ENCODE data around the gene WWOX.

Gene WWOX

DNA sequence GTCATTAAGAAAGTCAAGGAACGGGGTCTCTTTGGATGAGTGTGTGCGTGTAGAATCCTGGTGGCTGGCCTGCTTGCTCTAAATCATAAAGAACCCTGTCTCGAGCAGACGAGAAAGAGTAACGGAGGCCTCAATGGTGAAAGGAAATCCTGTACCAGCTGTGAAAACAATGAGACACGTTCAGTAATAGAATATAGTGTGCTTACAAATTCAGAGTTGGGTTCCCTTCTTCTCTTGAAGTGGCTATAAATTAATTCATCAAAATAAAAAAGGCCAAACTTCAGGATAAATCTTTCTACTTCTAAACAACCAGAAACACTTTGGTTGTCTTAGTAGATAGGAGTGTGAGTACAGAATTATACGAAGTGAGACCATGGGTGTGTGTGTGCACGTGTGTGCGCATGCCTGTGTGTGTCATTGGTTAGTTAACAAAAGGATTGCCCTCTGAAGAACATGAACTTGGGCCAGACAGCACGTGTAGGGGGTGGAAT is 48.5 kb downstream of the WWOX start:
- no peak for DNase-seq

DNA sequence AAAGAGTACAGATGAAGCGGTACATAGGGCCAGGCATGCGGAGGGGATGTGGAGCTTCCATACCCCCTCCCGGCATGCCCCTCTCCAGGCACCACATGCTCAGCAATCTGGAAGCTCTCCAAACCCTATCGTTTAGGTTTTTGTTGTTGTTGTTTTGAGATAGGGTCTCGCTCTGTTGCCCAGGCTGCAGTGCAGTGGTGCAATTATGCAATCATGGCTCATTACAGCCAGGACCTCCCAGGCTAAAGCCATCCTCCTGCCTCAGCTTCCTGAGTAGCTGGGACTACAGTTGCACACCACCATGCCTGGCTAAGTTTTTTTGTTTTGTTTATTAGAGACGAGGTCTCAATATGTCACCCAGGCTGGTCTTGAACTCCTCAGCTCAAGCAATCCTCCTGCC is 50.8 kb downstream of the WWOX start:
- no peak for DNase-seq

DNA sequence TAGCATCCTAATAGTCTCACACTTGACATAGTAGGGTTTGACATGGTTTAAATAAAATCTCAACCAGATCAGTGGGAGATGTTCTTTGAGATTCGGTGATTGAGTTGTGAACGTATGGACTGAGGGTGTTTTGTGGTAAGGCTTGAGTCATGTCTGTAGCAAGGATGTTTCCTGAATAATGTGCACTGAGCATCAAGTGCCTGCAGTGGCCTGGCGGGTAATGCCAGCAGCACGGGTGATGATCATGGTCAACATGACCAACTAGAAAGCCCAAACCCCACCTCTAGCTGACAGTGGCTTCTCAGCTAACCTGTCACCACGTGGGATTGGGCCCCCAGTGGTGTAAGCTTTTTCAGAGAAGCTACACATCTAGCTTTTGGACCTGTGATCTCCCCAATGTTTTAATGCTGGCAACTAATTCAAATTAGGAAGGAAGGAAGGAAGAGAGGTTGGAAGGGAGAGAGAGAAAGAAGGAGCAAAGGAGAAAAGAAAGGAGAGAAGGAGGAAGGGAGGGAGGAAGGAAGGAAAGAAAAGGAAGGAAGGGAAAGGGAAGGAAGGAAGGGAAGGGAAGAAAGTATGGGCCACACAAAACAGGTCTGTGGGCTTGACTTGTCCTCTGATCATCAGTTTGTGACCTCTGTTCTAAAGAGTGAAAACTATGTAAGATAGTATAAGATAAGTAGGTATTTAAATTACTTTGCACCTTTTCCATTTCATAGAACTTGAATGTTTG is 55.4 kb downstream of the WWOX start:
- no peak for DNase-seq

DNA sequence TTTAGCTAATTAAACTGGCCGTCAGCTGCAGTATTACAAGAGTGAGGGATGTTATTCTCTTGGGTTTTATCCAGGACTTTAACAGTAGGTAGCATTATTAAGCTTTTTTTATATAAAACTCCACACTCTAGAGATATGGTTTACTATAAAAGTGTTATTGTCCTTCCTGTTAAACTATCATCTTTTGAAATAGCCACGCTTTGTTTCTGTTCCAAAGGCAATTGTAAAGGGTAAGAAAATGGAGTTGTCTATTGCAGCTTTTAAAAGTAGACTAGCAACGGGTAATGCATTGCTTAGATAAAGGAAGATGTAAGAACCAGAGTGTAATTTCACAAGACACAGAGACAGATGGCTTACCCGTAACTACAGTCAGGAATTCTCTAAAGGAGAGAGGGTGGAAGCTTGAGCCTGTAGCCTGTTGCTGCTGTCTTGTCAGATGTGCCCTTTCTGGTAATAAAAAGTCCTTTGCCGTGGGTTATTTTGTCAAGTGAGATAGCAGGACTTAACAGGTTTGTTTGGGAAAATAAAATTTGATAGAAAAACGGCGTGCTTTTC is 56.4 kb downstream of the WWOX start:
- DNase-seq: no peak

DNA sequence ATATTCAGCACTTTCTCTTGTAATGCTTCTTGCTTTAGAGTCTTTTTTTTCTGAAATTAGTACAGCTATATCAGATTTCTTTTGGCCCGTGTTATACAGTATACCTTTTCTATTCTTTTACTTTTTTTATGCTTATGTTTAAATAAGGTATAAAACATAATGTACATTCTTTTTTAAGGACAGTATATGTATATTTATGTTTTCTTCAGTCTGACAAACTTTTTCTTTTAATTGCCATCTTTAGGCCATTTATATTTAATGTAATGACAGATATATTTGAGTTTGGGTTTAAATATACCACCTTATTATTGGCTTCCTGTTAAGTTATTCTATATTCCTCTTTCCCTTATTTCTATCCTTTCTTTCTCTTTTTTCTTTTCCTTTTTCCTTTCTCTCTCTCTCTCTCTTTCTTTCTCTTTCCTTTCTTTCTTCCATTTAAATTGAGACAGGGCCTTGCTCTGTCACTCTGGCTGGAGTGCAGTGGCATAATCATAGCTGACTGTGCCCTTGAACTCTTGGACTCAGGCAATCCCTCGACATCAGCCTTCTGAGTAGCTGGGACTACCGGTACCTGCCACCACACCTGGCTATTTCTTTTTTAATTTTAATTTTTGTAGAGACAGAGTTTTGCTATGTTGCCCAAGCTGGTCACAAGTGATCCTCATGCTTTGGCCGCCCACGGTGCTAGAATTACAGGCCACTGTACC is 61.7 kb downstream of the WWOX start:
- no peak for DNase-seq

DNA sequence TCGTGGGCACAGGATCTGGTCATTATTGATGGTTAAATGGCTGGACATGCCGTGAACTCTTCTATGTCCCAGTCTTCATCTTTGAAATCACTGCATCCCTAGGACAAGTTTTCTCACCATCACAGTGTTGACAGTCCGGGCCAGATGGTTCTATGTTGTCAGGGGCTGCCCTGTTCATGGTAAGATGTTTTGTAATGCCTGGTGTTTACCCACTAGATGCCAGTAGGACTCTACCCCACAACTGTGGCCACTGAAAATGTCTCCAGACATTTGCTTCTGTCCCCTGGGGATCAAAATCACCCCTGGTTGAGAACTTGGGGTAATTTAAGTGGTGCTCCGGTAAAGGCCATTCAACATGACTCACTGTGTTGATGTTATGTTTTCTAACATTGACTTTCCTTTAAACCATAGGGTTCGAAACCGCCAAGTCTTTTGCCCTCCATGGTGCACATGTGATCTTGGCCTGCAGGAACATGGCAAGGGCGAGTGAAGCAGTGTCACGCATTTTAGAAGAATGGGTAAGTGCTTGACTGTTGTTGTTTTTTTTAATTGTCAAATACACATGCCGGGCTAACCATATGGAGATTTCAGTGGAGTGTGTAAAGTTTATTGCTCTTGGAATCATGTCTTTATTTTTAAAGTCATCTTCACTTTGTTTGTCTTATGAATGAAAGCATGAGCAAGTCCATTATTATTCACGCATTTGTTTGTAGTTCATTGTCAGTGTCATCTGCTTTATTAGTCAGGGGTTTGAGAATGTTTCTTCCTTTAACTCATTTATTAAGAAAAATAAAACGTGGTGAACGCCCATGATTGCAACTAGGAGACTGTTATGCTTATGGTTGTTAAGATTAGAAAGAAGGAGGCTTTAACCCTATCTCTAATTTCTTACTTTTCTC is 64.6 kb downstream of the WWOX start:
- DNase-seq: no peak

DNA sequence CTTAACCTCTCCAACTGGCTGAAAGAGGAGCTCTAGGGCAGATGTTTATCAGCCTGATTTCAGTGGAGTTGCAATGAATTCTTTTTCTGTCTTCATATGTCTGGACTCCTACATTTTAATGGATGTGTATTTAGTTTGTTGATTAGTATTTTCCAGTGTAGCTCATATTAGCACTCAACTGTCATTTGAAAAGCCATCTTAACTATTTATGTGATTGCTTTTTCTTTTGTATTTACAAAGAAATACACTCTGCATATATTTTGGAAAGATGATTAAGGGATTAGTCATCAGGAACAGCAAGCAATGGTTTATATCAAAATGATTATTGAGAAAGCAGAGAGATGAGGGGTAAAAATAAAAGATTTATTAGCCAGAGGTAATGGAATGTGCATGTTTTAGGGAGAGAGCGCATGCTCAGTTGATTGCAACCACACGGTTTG is 71.1 kb downstream of the WWOX start:
- DNase-seq: no peak

DNA sequence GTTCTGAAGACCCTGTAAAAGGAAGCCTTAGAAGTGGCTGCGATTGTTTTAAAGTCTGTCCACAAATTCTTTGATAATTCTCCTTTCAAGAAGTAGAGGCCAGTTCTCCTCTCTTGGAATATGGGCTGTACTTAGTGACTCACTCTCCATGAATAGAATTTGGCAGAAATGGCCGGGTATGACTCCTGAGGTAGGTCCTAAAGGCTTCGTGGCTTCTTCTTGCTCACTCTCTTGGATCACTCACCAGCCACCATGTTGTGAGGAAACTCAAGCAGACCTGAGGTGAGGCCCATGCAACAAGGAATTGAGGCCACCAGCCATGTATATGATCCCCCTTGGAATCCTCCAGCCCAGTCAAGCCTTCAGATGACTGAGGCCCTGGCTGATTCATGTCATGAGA is 75.8 kb downstream of the WWOX start:
- no peak for DNase-seq

DNA sequence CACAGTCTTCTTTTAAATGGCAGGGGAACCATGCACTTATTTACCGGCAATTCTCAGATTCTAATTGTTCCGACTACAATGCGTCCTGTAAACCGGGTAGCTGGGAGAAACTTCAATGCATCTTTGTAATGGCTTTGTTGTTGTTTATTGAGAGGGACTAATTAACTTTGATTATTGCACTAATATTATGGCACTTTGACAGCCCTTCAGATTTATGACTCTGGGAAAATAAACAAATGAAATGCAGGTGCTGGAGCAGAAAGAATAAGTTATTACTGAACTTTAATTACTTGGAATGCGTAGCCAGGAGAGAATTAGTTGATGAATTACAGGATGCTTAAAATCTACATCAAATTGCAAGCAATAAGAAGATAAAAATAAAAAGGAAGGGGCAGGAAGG is 77.0 kb downstream of the WWOX start:
- no peak for DNase-seq

DNA sequence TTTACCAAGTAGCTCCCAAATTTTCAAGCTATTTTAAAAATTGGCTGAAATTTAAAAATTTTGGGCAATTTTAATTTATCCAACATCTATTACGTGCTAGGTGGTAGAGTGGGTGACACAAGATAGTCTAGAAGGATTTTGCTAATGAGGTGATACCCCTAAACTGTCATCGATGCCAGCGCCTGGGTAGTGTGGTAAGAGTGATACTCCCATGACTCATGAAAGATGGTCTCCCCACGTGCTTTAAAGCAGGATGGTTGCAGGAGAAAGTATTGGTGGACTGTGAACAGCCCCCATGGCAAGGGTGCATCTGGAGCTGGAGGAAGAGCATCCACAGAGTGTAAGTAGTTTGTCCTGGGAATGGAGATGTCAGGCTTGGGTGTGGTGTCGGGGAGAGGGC is 77.8 kb downstream of the WWOX start:
- DNase-seq: no peak

DNA sequence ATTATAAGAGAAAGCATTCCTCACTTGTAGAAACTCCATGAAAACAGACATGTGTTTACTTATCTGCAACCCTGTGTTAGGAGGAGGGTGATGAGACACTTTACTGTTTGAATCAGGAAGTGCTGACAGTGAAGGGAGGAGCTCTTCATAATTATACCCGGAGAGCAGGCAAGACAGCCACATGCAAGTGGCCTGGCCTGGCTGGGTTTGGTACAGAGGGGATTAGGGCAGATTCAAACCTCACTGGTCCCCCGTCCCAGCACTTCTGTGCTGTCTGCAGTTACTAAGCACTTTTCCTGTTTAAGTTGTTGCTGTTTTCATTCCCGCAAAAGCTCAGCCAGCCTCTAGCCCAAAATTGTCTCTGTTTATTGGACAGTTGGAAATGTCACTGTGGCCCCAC is 78.5 kb downstream of the WWOX start:
- no peak for DNase-seq

DNA sequence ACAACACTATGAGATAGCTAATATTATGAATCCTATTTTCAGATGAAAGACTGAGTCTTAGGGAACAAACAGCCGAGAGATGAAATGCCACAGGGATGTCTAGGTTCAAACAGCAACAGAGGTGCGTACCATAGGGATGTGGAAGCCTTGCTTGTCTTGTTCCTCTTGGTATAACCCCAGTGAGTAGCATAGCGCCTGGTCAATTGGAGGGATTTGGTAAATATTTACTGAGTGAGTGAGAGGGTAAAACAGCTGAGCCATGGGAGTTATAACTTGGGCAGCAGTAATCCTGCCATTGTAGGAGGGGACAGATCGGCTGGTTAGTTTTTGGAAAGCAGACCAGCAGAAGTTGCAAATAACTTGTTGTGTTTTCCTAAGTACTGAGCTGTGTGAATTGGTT is 80.2 kb downstream of the WWOX start:
- no peak for DNase-seq

DNA sequence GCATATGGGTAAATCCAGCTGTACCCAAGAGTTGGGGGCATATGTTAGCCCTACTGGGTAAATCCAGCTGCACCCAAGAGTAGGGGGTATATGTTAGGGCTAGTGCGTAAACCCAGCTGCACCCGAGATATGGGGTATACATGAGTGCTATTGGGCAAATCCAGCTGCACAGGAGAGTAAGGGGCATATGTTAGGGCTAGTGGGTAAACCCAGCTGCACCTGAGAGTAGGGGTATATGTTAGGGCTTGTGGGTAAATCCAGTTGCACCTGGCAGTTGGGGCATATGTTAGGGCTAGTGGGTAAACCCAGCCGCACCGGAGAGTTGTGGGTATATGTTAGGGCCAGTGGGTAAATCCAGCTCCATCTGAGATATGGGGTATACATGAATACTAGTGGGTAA is 80.9 kb downstream of the WWOX start:
- DNase-seq: no peak

DNA sequence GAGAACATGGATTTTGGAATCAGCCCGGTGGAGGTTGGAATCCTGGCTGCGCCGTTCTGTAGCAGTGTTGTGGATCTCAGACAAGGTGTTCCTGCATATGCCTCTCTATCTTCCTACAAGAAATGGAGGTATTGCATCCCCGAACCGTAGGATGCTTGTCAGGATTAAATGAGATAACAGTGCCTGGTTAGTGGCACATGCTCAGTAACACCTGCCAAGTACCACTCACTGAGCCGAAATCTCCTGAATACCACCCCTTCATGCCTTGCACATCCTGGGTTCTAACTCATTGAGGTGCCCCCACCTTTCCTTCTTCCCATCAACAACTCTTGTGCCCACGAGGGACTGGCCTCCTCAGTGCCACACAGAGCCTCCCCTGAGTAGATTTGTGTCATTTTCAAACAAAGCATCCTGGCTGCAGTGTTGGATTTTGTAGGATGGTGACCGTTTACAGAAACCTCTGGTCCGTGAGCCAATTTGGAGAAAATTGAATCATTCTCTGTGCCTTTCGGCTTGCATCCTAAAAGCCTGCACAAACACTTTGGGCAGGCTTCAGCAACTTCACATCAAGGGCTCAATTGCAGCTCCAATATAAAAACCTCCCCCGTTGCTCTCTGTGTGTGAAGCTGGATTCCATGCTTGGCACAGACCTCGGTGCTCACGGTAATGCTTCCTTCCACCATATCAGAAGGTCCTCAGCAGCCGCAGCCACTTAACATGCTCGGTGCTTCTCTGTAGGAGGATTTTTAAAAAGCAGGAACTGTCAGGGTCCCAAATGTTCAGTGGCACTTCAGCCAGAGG is 84.2 kb downstream of the WWOX start:
- no peak for DNase-seq

DNA sequence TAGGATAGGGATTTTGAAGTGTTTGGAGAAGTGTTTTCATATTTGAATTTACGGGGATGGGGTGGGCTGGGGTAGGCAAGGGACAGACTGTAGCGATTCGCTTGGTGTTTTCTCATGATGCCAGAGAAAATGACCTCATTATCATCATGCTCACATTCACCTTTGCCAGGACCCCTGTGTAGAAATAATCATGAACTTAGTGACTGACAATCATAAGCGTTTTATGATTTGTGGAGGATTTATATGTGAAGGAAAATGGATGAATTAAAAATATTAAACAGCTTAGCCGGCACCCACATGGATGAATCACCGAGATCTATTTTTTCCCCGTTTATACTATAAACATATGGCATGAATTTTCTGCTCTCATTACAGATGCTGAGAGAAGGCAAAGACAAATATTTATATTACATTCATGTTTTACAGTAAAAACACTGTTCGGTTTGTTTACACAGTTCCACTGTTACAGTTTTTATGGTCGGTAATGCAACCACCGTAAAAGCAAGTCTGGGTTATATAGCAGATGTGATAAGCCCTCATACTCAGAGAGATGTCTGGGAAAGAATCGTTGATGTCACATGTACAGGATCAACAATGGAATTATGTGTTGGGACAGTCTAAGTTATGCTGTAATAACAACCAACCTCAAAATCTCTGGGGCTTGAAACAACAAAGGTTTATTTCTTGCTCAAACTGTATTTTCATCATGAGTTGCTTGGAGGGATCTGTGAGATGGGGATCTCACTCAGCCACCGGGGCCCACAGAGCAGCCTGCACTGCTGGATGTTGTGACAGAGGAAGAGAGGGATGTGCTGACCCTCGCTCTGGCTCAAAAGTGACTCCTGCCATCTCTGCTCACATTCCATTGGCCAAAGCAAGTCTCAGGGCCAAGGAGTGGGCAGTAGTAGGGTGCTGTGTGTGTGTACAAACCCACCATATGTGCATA is 85.1 kb downstream of the WWOX start:
- DNase-seq: no peak

DNA sequence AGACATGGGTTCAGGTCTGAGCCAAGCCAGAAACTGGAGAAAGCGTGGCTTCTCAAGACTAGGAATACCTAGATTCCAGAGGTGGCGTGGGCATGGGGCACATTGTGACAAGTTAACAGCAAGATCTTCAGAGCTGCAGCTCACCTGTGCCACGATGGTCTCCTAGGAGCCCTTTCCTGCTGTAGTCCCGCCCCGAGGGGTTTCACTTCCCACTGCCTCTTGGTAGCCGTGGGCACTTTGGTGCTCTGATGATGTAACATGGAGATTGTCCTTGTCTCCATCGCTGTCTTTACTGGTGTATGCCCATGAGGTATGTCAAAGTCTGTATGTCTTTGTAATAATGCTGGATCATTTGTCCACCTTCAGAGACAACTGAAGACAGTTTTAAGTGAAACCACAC is 89.7 kb downstream of the WWOX start:
- no peak for DNase-seq

DNA sequence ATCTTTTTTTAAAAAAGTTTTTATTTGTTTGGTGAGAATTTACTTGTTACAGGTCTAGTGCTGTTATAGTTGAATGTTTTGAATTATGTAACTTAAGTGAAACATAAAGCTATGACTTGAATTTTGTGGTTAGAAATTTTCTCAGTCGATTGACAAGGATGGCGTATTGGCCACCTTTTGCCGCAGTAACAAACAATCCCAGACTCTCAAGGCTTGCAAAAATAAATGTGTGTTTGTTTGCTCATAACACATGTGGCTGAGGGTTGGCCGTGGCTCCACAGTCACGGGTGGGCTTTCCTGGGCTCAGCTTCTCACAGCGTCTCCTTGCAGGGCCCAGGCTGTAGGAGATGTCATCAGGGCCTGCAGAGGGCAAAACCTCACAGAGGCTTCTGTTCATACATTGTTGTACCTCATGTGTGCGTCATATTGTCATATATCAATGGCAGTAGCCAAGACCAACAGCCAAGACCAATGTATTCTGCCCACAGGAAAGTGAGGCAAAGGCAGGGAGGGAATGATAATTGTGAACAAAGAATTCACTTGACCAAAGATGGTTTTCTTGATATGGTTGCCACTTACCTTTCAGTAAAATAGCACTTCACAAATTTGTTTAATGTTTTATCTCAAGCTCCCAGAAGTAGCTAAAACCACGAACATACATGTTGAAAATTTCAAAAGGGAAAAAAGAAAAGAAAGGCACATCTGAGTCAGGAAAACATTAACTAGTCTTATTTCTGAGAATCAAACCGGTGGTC is 93.5 kb downstream of the WWOX start:
- DNase-seq: no peak

DNA sequence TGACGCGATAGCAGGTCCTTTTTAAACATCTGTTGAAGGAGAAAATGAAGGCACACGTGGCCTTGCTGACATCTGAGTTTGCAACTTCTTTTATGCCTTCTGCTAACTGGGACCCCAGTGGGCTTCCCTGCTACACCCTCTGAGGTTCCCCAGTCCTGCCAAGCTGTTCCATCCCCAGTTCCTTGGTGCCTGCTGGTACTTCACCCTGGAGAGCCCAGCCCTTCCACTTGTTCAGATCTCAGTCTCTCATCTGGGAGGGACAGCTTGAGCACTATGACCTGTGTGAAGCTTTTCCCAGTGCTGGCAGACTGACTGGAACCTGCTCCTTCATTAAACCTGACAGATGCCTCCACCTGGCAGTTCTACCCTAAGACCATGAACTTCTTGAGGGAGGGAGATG is 95.5 kb downstream of the WWOX start:
- DNase-seq: no peak

DNA sequence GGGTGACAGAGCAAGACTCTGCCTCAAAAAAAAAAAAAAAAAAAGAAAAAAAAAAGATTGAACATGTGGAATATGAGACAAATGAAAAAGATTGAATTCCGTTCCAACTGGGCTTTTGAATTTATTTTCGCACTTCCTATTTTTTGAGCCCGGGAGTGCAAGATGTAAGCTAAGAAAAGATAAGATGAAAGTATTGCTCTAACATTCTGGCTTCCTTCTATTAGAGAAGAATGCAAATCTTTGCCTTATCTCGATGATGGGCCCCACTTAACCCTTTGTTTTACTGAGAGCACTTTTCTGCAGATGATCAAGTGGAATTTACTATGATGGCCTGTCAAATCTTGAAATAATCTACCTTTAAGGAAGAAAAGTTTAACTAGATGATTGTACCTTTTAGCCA is 96.3 kb downstream of the WWOX start:
- DNase-seq: no peak

DNA sequence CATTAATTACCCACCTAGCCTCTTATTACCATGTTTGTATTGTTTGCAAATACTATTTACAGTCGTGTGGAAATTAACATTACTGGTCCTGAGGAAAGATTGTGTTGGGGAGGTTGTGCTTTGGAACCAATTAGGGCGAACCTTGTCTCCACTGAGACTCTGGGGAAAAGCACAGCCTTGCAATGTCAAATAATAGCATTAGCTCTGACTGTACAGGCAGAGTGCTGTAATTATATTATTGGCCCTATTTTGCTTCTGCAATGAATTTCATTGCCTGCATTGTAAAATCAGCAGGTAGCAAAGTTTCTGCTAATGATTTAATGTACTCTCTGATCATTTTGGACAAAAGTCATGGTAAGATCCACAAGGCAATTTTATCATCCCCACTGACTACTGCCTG is 97.0 kb downstream of the WWOX start:
- no peak for DNase-seq
